T-helper 2 cell (primary cell): ENCODE measurements around the gene SYNJ1.
"Not testable (repeated sequence)": the region's sequence is repeated elsewhere in the genome, so short reads cannot be mapped to it uniquely, and the experiment has no call there.

Source experiments
- DNase-seq, 5 experiments: peaks; one replicate each; pipeline versions ENCODE4 v3.0.0 to v3.0.0-alpha.2; 2012 to 2022

The SYNJ1 gene

GRCh38 chr21:32687643-32688345, 40.0 kb downstream of the SYNJ1 start:
- no peak for DNase-seq

- DNase-seq: no peak
Measured at GRCh38 chr21:32682696-32683474, 44.9 kb downstream of the SYNJ1 start.

GRCh38 chr21:32674731-32675130, 53.1 kb downstream of the SYNJ1 start:
- no peak for DNase-seq

- DNase-seq: no peak
Measured at GRCh38 chr21:32674038-32674437, 53.8 kb downstream of the SYNJ1 start.

GRCh38 chr21:32666258-32666657, 61.6 kb downstream of the SYNJ1 start:
- no peak for DNase-seq

GRCh38 chr21:32664095-32664494, 63.7 kb downstream of the SYNJ1 start:
- DNase-seq: not testable (repeated sequence)

GRCh38 chr21:32661981-32662380, 65.8 kb downstream of the SYNJ1 start:
- DNase-seq: not testable (repeated sequence)

- not testable (repeated sequence) for DNase-seq
Measured at GRCh38 chr21:32661026-32661782, 66.6 kb downstream of the SYNJ1 start.

GRCh38 chr21:32658524-32658923, 69.3 kb downstream of the SYNJ1 start:
- DNase-seq: no peak

GRCh38 chr21:32653326-32653901, 74.4 kb downstream of the SYNJ1 start:
- DNase-seq: peak in 1 of 5 experiments; percentile 49

- no peak for DNase-seq
Measured at GRCh38 chr21:32648165-32648564, 79.6 kb downstream of the SYNJ1 start.

GRCh38 chr21:32645261-32646182, 82.3 kb downstream of the SYNJ1 start:
- DNase-seq: no peak

GRCh38 chr21:32641710-32642698, 85.8 kb downstream of the SYNJ1 start:
- DNase-seq: no peak

- no peak for DNase-seq
Measured at GRCh38 chr21:32626621-32627196, 101.1 kb downstream of the SYNJ1 start.

- not testable (repeated sequence) for DNase-seq
Measured at GRCh38 chr21:32618218-32618617, 109.6 kb downstream of the SYNJ1 start.

GRCh38 chr21:32613436-32614043, 114.3 kb downstream of the SYNJ1 start:
- no peak for DNase-seq

- DNase-seq: no peak
Measured at GRCh38 chr21:32612999-32613337, 114.8 kb downstream of the SYNJ1 start.

- peak; percentile 69 to 95 (median 85) for DNase-seq
Measured at GRCh38 chr21:32612075-32612998, 115.5 kb downstream of the SYNJ1 start, which contains the start of gene CFAP298. Gene CFAP298, minus strand, starts transcription at chr21:32612377. Its CDS starts 134 bp downstream, at chr21:32612243.
